B cell (primary cell): ENCODE data around the gene RBMS3. TPM values are rescaled to one million over a fixed set of nuclear protein-coding genes. Genes with fewer than 3 reads are reported as not detected.

Source experiments
- ATAC-seq: fragments of 200-7000 bp; cut with Tn5 transposase; one replicate; pipeline ENCODE4 v1.10.0; 2021; ENCODE audit warnings: low read depth, mild to moderate bottlenecking, moderate number of reproducible peaks, moderate library complexity
- CTCF ChIA-PET: fragments of 350-600 bp; sonication (Branson Sonifier 250); formaldehyde crosslinking; loops from one replicate; lab custom pipeline; 2021; ENCODE audit warnings: antibody characterized with exemption, inconsistent platforms; lab: Charles Lee
- POLR2A ChIA-PET: fragments of 350-600 bp; sonication (Branson Sonifier 250); formaldehyde crosslinking; loops from one replicate; lab custom pipeline; 2021; ENCODE audit warnings: antibody characterized with exemption; lab: Charles Lee
- DNase-seq: peaks from one replicate; pipeline ENCODE4 v3.0.0; 2013
- H2AFZ ChIP-seq: 2 replicates; pipeline ENCODE4 v1.6.1; 2012; ENCODE audit warnings: mild to moderate bottlenecking, low read depth, low read length; ENCODE audit not compliant: insufficient read depth, poor library complexity, severe bottlenecking
- H3K27ac ChIP-seq, 2 donors: 1 replicate in 1 of 2; 2 replicates in 1 of 2; pipeline ENCODE4 v1.5.1; 2012 to 2013; ENCODE audit warnings: low read length in 2 of 2, mild to moderate bottlenecking in 2 of 2, moderate library complexity in 1 of 2
- H3K27me3 ChIP-seq, 4 experiments: fragments of 200-600 bp in 1 of 4; sonication (generic) in 1 of 4; replicated peaks in 1 of 4; 1 replicate in 2 of 4; 2 replicates in 2 of 4; pipeline versions ENCODE4 v1.6.1 to v1.7.0; 2013 to 2016; ENCODE audit warnings: low read length in 3 of 4, mild to moderate bottlenecking in 2 of 4, mixed read lengths in 1 of 4, moderate library complexity in 1 of 4; ENCODE audit not compliant: insufficient read depth in 4 of 4, control insufficient read depth in 3 of 4; ENCODE audit errors: control extremely low read depth in 1 of 4
- H3K36me3 ChIP-seq, 2 experiments: replicated peaks in 1 of 2; 1 replicate in 1 of 2; 2 replicates in 1 of 2; pipeline versions ENCODE4 v1.6.1 to v1.7.1; 2013; ENCODE audit warnings: low read length in 1 of 2; ENCODE audit not compliant: insufficient read depth in 2 of 2, control insufficient read depth in 1 of 2; ENCODE audit errors: control extremely low read depth in 1 of 2, extremely low read depth in 1 of 2
- H3K4me1 ChIP-seq, 2 donors: fragments of 200-600 bp in 1 of 2; sonication (generic) in 1 of 2; 1 replicate in 1 of 2; 2 replicates in 1 of 2; pipeline versions ENCODE4 v1.5.1 to v1.6.1; 2013 to 2017; ENCODE audit warnings: low read length in 2 of 2; ENCODE audit not compliant: control insufficient read depth in 2 of 2, insufficient read depth in 2 of 2
- H3K4me2 ChIP-seq: replicated peaks from 2 replicates; pipeline ENCODE3; 2012; ENCODE audit warnings: mild to moderate bottlenecking, low read depth, low read length; ENCODE audit not compliant: poor library complexity, severe bottlenecking
- H3K4me3 ChIP-seq, 5 experiments: fragments of 200-600 bp in 1 of 5; sonication (generic) in 1 of 5; 1 replicate in 3 of 5; 2 replicates in 2 of 5; pipeline versions ENCODE4 v1.5.1 to v1.7.0; 2011 to 2016; ENCODE audit warnings: low read length in 4 of 5, mild to moderate bottlenecking in 4 of 5, low read depth in 2 of 5, control low read depth in 1 of 5, moderate library complexity in 1 of 5; ENCODE audit not compliant: insufficient read depth in 1 of 5; ENCODE audit errors: control extremely low read depth in 1 of 5, extremely low read depth in 1 of 5
- H3K79me2 ChIP-seq: fragments of 200-600 bp; sonication (generic); one replicate; pipeline ENCODE4 v1.6.0; 2016; ENCODE audit warnings: low read length; ENCODE audit not compliant: control insufficient read depth, insufficient read depth
- H3K9ac ChIP-seq: fragments of 200-600 bp; sonication (generic); 2 replicates; pipeline ENCODE4 v1.6.1; 2017; ENCODE audit warnings: mild to moderate bottlenecking, low read length, moderate library complexity
- H3K9me3 ChIP-seq, 3 donors: one replicate each; pipeline versions ENCODE4 v1.6.1 to v1.7.1; 2013; ENCODE audit warnings: low read length in 2 of 3; ENCODE audit not compliant: control insufficient read depth in 2 of 3, insufficient read depth in 1 of 3; ENCODE audit errors: control extremely low read depth in 1 of 3
- H4K20me1 ChIP-seq: 2 replicates; pipeline ENCODE4 v1.6.0; 2012; ENCODE audit warnings: mild to moderate bottlenecking, low read length; ENCODE audit not compliant: insufficient read depth, control insufficient read depth, poor library complexity, severe bottlenecking
- H3K27ac Mint-ChIP-seq: one replicate; pipeline ENCODE4 v1.8.0; 2021; ENCODE audit warnings: mixed read lengths
- H3K27me3 Mint-ChIP-seq: one replicate; pipeline ENCODE4 v1.8.0; 2021; ENCODE audit warnings: mixed read lengths
- H3K4me1 Mint-ChIP-seq: one replicate; pipeline ENCODE4 v1.8.0; 2021; ENCODE audit warnings: mixed read lengths
- H3K4me3 Mint-ChIP-seq: one replicate; pipeline ENCODE4 v1.8.0; 2021; ENCODE audit warnings: mixed read lengths
- H3K9me3 Mint-ChIP-seq: one replicate; pipeline ENCODE4 v1.8.0; 2022; ENCODE audit warnings: mixed read lengths; ENCODE audit not compliant: insufficient read depth
- CTCF ChIP-seq: fragments of 200-600 bp; IDR thresholded peaks from one replicate; pipeline ENCODE4 v1.8.0; 2022; ENCODE audit warnings: antibody characterized with exemption, mild to moderate bottlenecking
- EZH2 ChIP-seq: IDR thresholded peaks from 2 replicates; pipeline ENCODE4 v1.6.1; 2012; ENCODE audit warnings: borderline replicate concordance, low read depth, mild to moderate bottlenecking, moderate library complexity, low read length; ENCODE audit not compliant: insufficient read depth, poor library complexity, severe bottlenecking
- WGBS: methylation state at CpG from one replicate; pipeline ENCODE4 v1.1.5; 2013; ENCODE audit warnings: missing lambda C conversion rate; ENCODE audit not compliant: insufficient coverage; 5-methylcytosine and 5-hydroxymethylcytosine counted together
- intact Hi-C: fragments of 100-400 bp; cut with micrococcal nuclease; formaldehyde crosslinking; loops from one replicate; pipeline ENCODE4 v1.10.0; 2022
- polyA plus RNA-seq: library from polyadenylated mRNA; depleted of rRNA; stranded (reverse); fragments of >200 nt; gene quantifications from 2 replicates; pipeline ENCODE4 v1.2.3, GENCODE V29; 2012
- total RNA-seq, 2 donors: library from RNA; stranded (reverse); fragments of 120-200 nt in 1 of 2; gene quantifications; 1 replicate in 1 of 2; 2 replicates in 1 of 2; pipeline versions ENCODE4 v1.2.3 to v1.2.4, GENCODE V29; 2013 to 2022

Gene RBMS3
- total and polyA plus RNA-seq, 2 donors (not counting 1 experiment from before 2014, with no cell fraction given): not detected

- ATAC-seq: no peak
- Mint-ChIP-seq H3K4me3 (no peak overlapping the region), H3K27ac (no peak overlapping the region), H3K27me3 (no peaks in the 10 kb centered on the region), H3K4me1 (no peaks in the 10 kb centered on the region), H3K9me3 (no peaks in the 10 kb centered on the region)
- ChIA-PET POLR2A (no interaction called here), CTCF (no interaction called here)
- Histone ChIP-seq H3K27ac (no peak overlapping the region), H2AFZ (no peak overlapping the region), H3K9ac (no peak overlapping the region), H3K4me2 (no peak overlapping the region), H3K4me1 (no peaks in the 10 kb centered on the region), H3K27me3 (no peaks in the 10 kb centered on the region), H3K36me3 (no peaks in the 10 kb centered on the region), H3K79me2 (no peaks in the 10 kb centered on the region), H3K4me3 (no peak overlapping the region), H4K20me1 (no peaks in the 10 kb centered on the region), H3K9me3 (no peaks in the 10 kb centered on the region)
- no peak for DNase-seq
- TF ChIP-seq CTCF (no peak), EZH2 (no peak)
- intact Hi-C loops: no loop called here
- WGBS: 72% methylated on average over 2 of the region's 4 CpGs
Measured at GRCh38 chr3:29329986-29330890, 49.4 kb downstream of the RBMS3 start.

GRCh38 chr3:29331035-29331434 is 50.2 kb downstream of the RBMS3 start:
- Histone ChIP-seq H3K36me3 (no peaks in the 10 kb centered on the region), H3K27ac (no peak overlapping the region), H3K4me2 (no peak overlapping the region), H3K4me3 (no peak overlapping the region), H3K9ac (no peak overlapping the region), H3K9me3 (no peaks in the 10 kb centered on the region), H4K20me1 (no peaks in the 10 kb centered on the region), H3K79me2 (no peaks in the 10 kb centered on the region), H3K4me1 (no peaks in the 10 kb centered on the region), H3K27me3 (no peaks in the 10 kb centered on the region), H2AFZ (no peak overlapping the region)
- Mint-ChIP-seq H3K27ac (no peak overlapping the region), H3K9me3 (no peaks in the 10 kb centered on the region), H3K27me3 (no peaks in the 10 kb centered on the region), H3K4me3 (no peak overlapping the region), H3K4me1 (no peaks in the 10 kb centered on the region)
- POLR2A ChIA-PET: no interaction called here
- TF ChIP-seq EZH2: no peak
- intact Hi-C loops: no loop called here
- ATAC-seq (no peak), DNase-seq (no peak)
- CTCF ChIA-PET: no interaction called here
- WGBS: 73% methylated on average over 4 of the region's 4 CpGs
